ENCODE measurements around the gene MUL1.

DNA sequence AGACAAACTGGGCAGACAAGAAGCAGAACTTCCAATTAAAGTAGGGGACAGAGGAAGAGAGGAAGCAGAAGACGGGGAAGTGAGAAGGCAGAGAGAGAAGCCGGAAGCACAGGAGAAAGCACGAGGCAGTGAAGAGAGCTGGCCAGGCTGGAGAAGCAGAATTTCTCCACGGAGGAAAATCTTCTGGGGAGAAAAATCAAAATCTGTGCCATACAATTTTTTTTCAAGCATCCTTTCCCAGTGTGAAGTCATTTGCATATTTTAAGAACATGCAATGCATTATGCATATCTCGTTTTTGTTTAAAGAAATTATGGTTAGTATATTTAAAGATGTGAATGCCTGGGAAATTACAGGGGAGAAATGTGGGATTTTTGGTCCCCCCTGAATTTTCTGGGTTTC lies 14.6 kb downstream of the MUL1 start:
- no peak for TF ChIP-seq GATA3 (IDR thresholded peaks at IDR 0.05; ENCODE audit: borderline replicate concordance)
- TF ChIP-seq, protein P1, sequence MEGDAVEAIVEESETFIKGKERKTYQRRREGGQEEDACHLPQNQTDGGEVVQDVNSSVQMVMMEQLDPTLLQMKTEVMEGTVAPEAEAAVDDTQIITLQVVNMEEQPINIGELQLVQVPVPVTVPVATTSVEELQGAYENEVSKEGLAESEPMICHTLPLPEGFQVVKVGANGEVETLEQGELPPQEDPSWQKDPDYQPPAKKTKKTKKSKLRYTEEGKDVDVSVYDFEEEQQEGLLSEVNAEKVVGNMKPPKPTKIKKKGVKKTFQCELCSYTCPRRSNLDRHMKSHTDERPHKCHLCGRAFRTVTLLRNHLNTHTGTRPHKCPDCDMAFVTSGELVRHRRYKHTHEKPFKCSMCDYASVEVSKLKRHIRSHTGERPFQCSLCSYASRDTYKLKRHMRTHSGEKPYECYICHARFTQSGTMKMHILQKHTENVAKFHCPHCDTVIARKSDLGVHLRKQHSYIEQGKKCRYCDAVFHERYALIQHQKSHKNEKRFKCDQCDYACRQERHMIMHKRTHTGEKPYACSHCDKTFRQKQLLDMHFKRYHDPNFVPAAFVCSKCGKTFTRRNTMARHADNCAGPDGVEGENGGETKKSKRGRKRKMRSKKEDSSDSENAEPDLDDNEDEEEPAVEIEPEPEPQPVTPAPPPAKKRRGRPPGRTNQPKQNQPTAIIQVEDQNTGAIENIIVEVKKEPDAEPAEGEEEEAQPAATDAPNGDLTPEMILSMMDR (IDR thresholded peaks at IDR 0.05): no peak
- TF ChIP-seq POLR2A (IDR thresholded peaks at IDR 0.05; ENCODE audit: low read length): no peak
- TF ChIP-seq, protein P2, sequence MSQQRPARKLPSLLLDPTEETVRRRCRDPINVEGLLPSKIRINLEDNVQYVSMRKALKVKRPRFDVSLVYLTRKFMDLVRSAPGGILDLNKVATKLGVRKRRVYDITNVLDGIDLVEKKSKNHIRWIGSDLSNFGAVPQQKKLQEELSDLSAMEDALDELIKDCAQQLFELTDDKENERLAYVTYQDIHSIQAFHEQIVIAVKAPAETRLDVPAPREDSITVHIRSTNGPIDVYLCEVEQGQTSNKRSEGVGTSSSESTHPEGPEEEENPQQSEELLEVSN (IDR thresholded peaks at IDR 0.05; ENCODE audit: borderline replicate concordance, low read depth): no peak
- no peak for TF ChIP-seq POLR2AphosphoS2 (conservative IDR thresholded peaks at IDR 0.05; ENCODE audit: low read length)
- TF ChIP-seq CEBPB (IDR thresholded peaks at IDR 0.05): no peak
- TF ChIP-seq SREBF2 (IDR thresholded peaks at IDR 0.05): no peak
- TF ChIP-seq KDM5A (IDR thresholded peaks at IDR 0.05): no peak

All from A549 (cell line).